Neural cell (in vitro differentiated cells): ENCODE results near the gene SNX30. TPM values are rescaled to one million over a fixed set of nuclear protein-coding genes. Genes with fewer than 3 reads are reported as not detected.

ENCODE experiments used
- H2AFZ ChIP-seq: fragments of 200-600, 300-800 bp; sonication (generic), shearing (Covaris generic); 2 replicates; pipeline ENCODE4 v1.6.0; 2014; ENCODE audit warnings: low read depth, mild to moderate bottlenecking, antibody characterized with exemption, low read length, moderate library complexity
- H3F3A ChIP-seq: fragments of 200-600 bp; shearing (Covaris generic); 2 replicates; pipeline ENCODE4 v1.6.1; 2016; ENCODE audit warnings: mild to moderate bottlenecking, moderate library complexity, mixed read lengths, antibody characterized with exemption, low read length; ENCODE audit not compliant: insufficient read depth, poor library complexity, severe bottlenecking
- H3K27ac ChIP-seq: fragments of 200-600, 300-800 bp; sonication (generic), shearing (Covaris generic); 2 replicates; pipeline ENCODE4 v1.5.1; 2014; ENCODE audit warnings: mild to moderate bottlenecking, low read length, moderate library complexity
- H3K27me3 ChIP-seq: fragments of 300-800, 200-600 bp; sonication (generic), shearing (Covaris generic); 2 replicates; pipeline ENCODE4 v1.6.0; 2014; ENCODE audit warnings: mild to moderate bottlenecking, low read depth, low read length, moderate library complexity; ENCODE audit not compliant: insufficient read depth
- H3K36me3 ChIP-seq: fragments of 300-800, 200-600 bp; sonication (generic), shearing (Covaris generic); 2 replicates; pipeline ENCODE4 v1.5.1; 2014; ENCODE audit warnings: mild to moderate bottlenecking, antibody characterized with exemption, low read length, moderate library complexity; ENCODE audit not compliant: insufficient read depth
- H3K4me2 ChIP-seq: fragments of 300-800, 200-600 bp; sonication (generic), shearing (Covaris generic); 2 replicates; pipeline ENCODE4 v1.6.0; 2014; ENCODE audit warnings: mild to moderate bottlenecking, low read length
- H3K4me3 ChIP-seq: fragments of 300-800, 200-600 bp; sonication (generic), shearing (Covaris generic); 2 replicates; pipeline ENCODE4 v1.5.1; 2014; ENCODE audit warnings: mild to moderate bottlenecking, low read length, moderate library complexity
- H3K79me2 ChIP-seq: fragments of 200-600 bp; shearing (Covaris generic); replicated peaks from 2 replicates; pipeline ENCODE4 v1.6.0; 2014; ENCODE audit warnings: mild to moderate bottlenecking, low read length, moderate library complexity; ENCODE audit not compliant: insufficient read depth
- H3K9ac ChIP-seq: fragments of 300-800, 200-600 bp; sonication (generic), shearing (Covaris generic); 2 replicates; pipeline ENCODE4 v1.6.1; 2016; ENCODE audit warnings: mild to moderate bottlenecking, low read length, mixed read lengths
- H3K9me2 ChIP-seq: fragments of 200-600 bp; shearing (Covaris generic); 2 replicates; pipeline ENCODE4 v1.6.1; 2016; ENCODE audit warnings: mild to moderate bottlenecking, low read length, mixed read lengths; ENCODE audit not compliant: insufficient read depth
- H3K9me3 ChIP-seq: fragments of 200-600, 300-800 bp; sonication (generic), shearing (Covaris generic); 2 replicates; pipeline ENCODE4 v1.6.1; 2016; ENCODE audit warnings: mild to moderate bottlenecking, mixed run types, low read length, moderate library complexity, mixed read lengths
- H4K20me1 ChIP-seq: fragments of 200-600 bp; shearing (Covaris generic); 2 replicates; pipeline ENCODE4 v1.6.1; 2016; ENCODE audit warnings: mild to moderate bottlenecking, mixed run types; ENCODE audit not compliant: insufficient read depth
- CTCF ChIP-seq: fragments of 450-650 bp; IDR thresholded peaks from 2 replicates; pipeline ENCODE4 v1.5.1; 2014; ENCODE audit warnings: antibody characterized with exemption, mild to moderate bottlenecking, moderate library complexity; ENCODE audit not compliant: poor library complexity, severe bottlenecking
- EP300 ChIP-seq: fragments of 450-650 bp; conservative IDR thresholded peaks from 2 replicates; pipeline ENCODE4 v1.6.1; 2014; ENCODE audit warnings: antibody characterized with exemption, mild to moderate bottlenecking, moderate library complexity; ENCODE audit not compliant: poor library complexity, severe bottlenecking
- EZH2 ChIP-seq: fragments of 200-600, 300-800 bp; shearing (Covaris generic), sonication (generic); IDR thresholded peaks from 2 replicates; pipeline ENCODE4 v1.6.1; 2014; ENCODE audit warnings: antibody characterized with exemption, low read length, borderline replicate concordance, mild to moderate bottlenecking; ENCODE audit not compliant: insufficient read depth, poor library complexity, severe bottlenecking
- MXI1 ChIP-seq: fragments of 450-650 bp; conservative IDR thresholded peaks from 2 replicates; pipeline ENCODE4 v1.6.1; 2014; ENCODE audit warnings: antibody characterized with exemption, mild to moderate bottlenecking; ENCODE audit not compliant: poor library complexity, severe bottlenecking
- POLR2AphosphoS5 ChIP-seq: IDR thresholded peaks from 2 replicates; pipeline ENCODE4 v1.6.1; 2012
- RAD21 ChIP-seq: fragments of 450-650 bp; conservative IDR thresholded peaks from 2 replicates; pipeline ENCODE4 v1.6.1; 2014; ENCODE audit warnings: antibody characterized with exemption, mild to moderate bottlenecking, moderate library complexity
- REST ChIP-seq: IDR thresholded peaks from 2 replicates; pipeline ENCODE4 v1.6.1; 2012; ENCODE audit warnings: borderline replicate concordance
- SMC3 ChIP-seq: fragments of 450-650 bp; conservative IDR thresholded peaks from 2 replicates; pipeline ENCODE4 v1.6.1; 2014; ENCODE audit warnings: antibody characterized with exemption, mild to moderate bottlenecking, moderate library complexity; ENCODE audit not compliant: poor library complexity
- TAF1 ChIP-seq: IDR thresholded peaks from 2 replicates; pipeline ENCODE4 v1.6.1; 2012; ENCODE audit warnings: low read depth
- polyA plus RNA-seq: library from polyadenylated mRNA; depleted of rRNA; stranded (reverse); fragments of >200 nt; gene quantifications from 2 replicates; pipeline ENCODE4 v1.2.3, GENCODE V29; 2014

Gene SNX30
- polyA plus RNA-seq, 1 donor from 2014 or later: 30.0 TPM

DNA sequence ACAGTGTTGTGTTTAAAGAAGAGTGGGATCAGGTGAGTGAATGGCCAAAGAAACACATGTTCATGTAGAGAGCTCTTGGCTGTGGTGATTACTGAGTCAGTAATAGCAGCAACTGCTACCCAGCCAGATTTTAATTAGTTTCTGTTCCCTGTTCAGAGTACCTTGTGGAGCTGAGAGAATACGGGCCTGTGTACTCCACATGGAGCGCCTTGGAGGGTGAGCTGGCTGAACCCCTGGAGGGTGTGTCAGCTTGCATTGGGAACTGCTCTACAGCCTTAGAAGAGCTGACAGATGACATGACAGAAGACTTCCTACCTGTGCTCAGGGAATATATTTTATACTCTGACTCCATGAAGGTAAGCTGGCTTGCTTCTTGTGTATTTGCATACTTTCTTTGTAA, 87.8 kb downstream of the SNX30 start:
- Histone ChIP-seq H3K4me3 (no peak overlapping the region), H4K20me1 (no peaks in the 10 kb centered on the region), H3K27ac (no peak overlapping the region), H3K9me3 (no peaks in the 10 kb centered on the region), H3K9me2 (no peaks in the 10 kb centered on the region), H3K36me3 (peaks cover 21% of the 10 kb centered on the region), H3F3A (no peaks in the 10 kb centered on the region), H3K9ac (no peak overlapping the region), H3K79me2 (no peaks in the 10 kb centered on the region), H3K4me2 (no peak overlapping the region), H3K27me3 (no peaks in the 10 kb centered on the region), H2AFZ (no peak overlapping the region)
- TF ChIP-seq RAD21: no peak
- TF ChIP-seq REST: no peak
- no peak for TF ChIP-seq MXI1
- no peak for TF ChIP-seq TAF1
- no peak for TF ChIP-seq SMC3
- no peak for TF ChIP-seq EZH2
- TF ChIP-seq POLR2AphosphoS5: no peak
- TF ChIP-seq CTCF: no peak
- TF ChIP-seq EP300: no peak

DNA sequence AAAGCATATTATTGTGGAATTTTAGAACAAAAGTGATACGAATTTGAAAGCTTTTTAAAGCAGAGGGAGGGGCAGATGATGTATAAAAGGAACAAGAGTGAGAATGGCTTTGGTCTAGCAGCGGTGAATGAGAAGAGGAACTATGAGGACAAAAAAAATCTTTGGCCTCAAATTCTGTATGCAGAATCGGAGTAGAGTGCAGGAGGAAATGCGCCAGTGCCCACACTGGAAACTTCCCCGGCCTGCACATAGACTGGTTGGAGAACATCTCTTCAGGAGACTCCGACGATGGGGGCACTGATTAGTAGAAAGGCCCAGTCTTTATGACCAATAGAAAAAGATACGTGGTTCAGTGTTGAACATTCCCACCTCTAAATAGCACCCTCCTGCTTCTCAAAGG, 88.8 kb downstream of the SNX30 start:
- Histone ChIP-seq H3K27me3 (no peaks in the 10 kb centered on the region), H3K4me3 (no peak overlapping the region), H2AFZ (no peak overlapping the region), H3F3A (no peaks in the 10 kb centered on the region), H3K9ac (no peak overlapping the region), H3K4me2 (no peak overlapping the region), H3K9me3 (no peaks in the 10 kb centered on the region), H3K9me2 (no peaks in the 10 kb centered on the region), H4K20me1 (no peaks in the 10 kb centered on the region), H3K27ac (no peak overlapping the region), H3K79me2 (no peaks in the 10 kb centered on the region), H3K36me3 (peaks cover 16% of the 10 kb centered on the region)
- no peak for TF ChIP-seq RAD21
- no peak for TF ChIP-seq CTCF
- TF ChIP-seq EZH2: no peak
- no peak for TF ChIP-seq POLR2AphosphoS5
- TF ChIP-seq EP300: no peak
- TF ChIP-seq REST: no peak
- TF ChIP-seq SMC3: no peak
- TF ChIP-seq MXI1: no peak
- TF ChIP-seq TAF1: no peak
